Measurements from ENCODE around the gene ZNF677.
"Not testable (repeated sequence)": the region's sequence is repeated elsewhere in the genome, so short reads cannot be mapped to it uniquely, and the experiment has no call there.

GRCh38 chr19:53257715-53258342 is 3.2 kb upstream of the ZNF677 start, which contains the start of gene VN1R2:
- TF ChIP-seq CTCF (IDR thresholded peaks at IDR 0.05; ENCODE audit: insufficient read depth, low read length, poor library complexity, severe bottlenecking); EZH2phosphoT487 (conservative IDR thresholded peaks at IDR 0.05; ENCODE audit: low read length): not testable (repeated sequence)
